Hepatocyte (in vitro differentiated cells): Measurements from ENCODE around the gene PPP3R1.

Source experiments
- CTCF ChIP-seq: fragments of 200-600 bp; sonication (generic); IDR thresholded peaks from 2 replicates; pipeline ENCODE4 v1.5.1; 2016; ENCODE audit warnings: antibody characterized with exemption, mild to moderate bottlenecking; ENCODE audit not compliant: poor library complexity
- EZH2 ChIP-seq: fragments of 200-600 bp; sonication (generic); IDR thresholded peaks from 2 replicates; pipeline ENCODE4 v1.6.1; 2016; ENCODE audit warnings: antibody characterized with exemption, mild to moderate bottlenecking, borderline replicate concordance
- EZH2phosphoT487 ChIP-seq: fragments of 200-600 bp; sonication (generic); IDR thresholded peaks from one replicate; pipeline ENCODE4 v1.6.1; 2018; ENCODE audit warnings: antibody characterized with exemption, mild to moderate bottlenecking, low read depth, moderate library complexity; ENCODE audit not compliant: unreplicated experiment, severe bottlenecking

- no peak for TF ChIP-seq CTCF
- TF ChIP-seq EZH2 = no peak
- no peak for TF ChIP-seq EZH2phosphoT487
These were observed 40.7 kb upstream of the PPP3R1 start for GRCh38 chr2:68293024-68293423.
